Neural cell (in vitro differentiated cells): ENCODE measurements around the gene TAOK1. TPM values are rescaled to one million over a fixed set of nuclear protein-coding genes. Genes with fewer than 3 reads are reported as not detected.

Experiments used
- H2AFZ ChIP-seq: fragments of 200-600, 300-800 bp; sonication (generic), shearing (Covaris generic); 2 replicates; pipeline ENCODE4 v1.6.0; 2014; ENCODE audit warnings: low read depth, mild to moderate bottlenecking, antibody characterized with exemption, low read length, moderate library complexity
- H3F3A ChIP-seq: fragments of 200-600 bp; shearing (Covaris generic); 2 replicates; pipeline ENCODE4 v1.6.1; 2016; ENCODE audit warnings: mild to moderate bottlenecking, moderate library complexity, mixed read lengths, antibody characterized with exemption, low read length; ENCODE audit not compliant: insufficient read depth, poor library complexity, severe bottlenecking
- H3K27ac ChIP-seq: fragments of 200-600, 300-800 bp; sonication (generic), shearing (Covaris generic); 2 replicates; pipeline ENCODE4 v1.5.1; 2014; ENCODE audit warnings: mild to moderate bottlenecking, low read length, moderate library complexity
- H3K27me3 ChIP-seq: fragments of 300-800, 200-600 bp; sonication (generic), shearing (Covaris generic); 2 replicates; pipeline ENCODE4 v1.6.0; 2014; ENCODE audit warnings: mild to moderate bottlenecking, low read depth, low read length, moderate library complexity; ENCODE audit not compliant: insufficient read depth
- H3K36me3 ChIP-seq: fragments of 300-800, 200-600 bp; sonication (generic), shearing (Covaris generic); 2 replicates; pipeline ENCODE4 v1.5.1; 2014; ENCODE audit warnings: mild to moderate bottlenecking, antibody characterized with exemption, low read length, moderate library complexity; ENCODE audit not compliant: insufficient read depth
- H3K4me2 ChIP-seq: fragments of 300-800, 200-600 bp; sonication (generic), shearing (Covaris generic); 2 replicates; pipeline ENCODE4 v1.6.0; 2014; ENCODE audit warnings: mild to moderate bottlenecking, low read length
- H3K4me3 ChIP-seq: fragments of 300-800, 200-600 bp; sonication (generic), shearing (Covaris generic); 2 replicates; pipeline ENCODE4 v1.5.1; 2014; ENCODE audit warnings: mild to moderate bottlenecking, low read length, moderate library complexity
- H3K79me2 ChIP-seq: fragments of 200-600 bp; shearing (Covaris generic); replicated peaks from 2 replicates; pipeline ENCODE4 v1.6.0; 2014; ENCODE audit warnings: mild to moderate bottlenecking, low read length, moderate library complexity; ENCODE audit not compliant: insufficient read depth
- H3K9ac ChIP-seq: fragments of 300-800, 200-600 bp; sonication (generic), shearing (Covaris generic); 2 replicates; pipeline ENCODE4 v1.6.1; 2016; ENCODE audit warnings: mild to moderate bottlenecking, low read length, mixed read lengths
- H3K9me2 ChIP-seq: fragments of 200-600 bp; shearing (Covaris generic); 2 replicates; pipeline ENCODE4 v1.6.1; 2016; ENCODE audit warnings: mild to moderate bottlenecking, low read length, mixed read lengths; ENCODE audit not compliant: insufficient read depth
- H3K9me3 ChIP-seq: fragments of 200-600, 300-800 bp; sonication (generic), shearing (Covaris generic); 2 replicates; pipeline ENCODE4 v1.6.1; 2016; ENCODE audit warnings: mild to moderate bottlenecking, mixed run types, low read length, moderate library complexity, mixed read lengths
- H4K20me1 ChIP-seq: fragments of 200-600 bp; shearing (Covaris generic); 2 replicates; pipeline ENCODE4 v1.6.1; 2016; ENCODE audit warnings: mild to moderate bottlenecking, mixed run types; ENCODE audit not compliant: insufficient read depth
- CTCF ChIP-seq: fragments of 450-650 bp; IDR thresholded peaks from 2 replicates; pipeline ENCODE4 v1.5.1; 2014; ENCODE audit warnings: antibody characterized with exemption, mild to moderate bottlenecking, moderate library complexity; ENCODE audit not compliant: poor library complexity, severe bottlenecking
- EP300 ChIP-seq: fragments of 450-650 bp; conservative IDR thresholded peaks from 2 replicates; pipeline ENCODE4 v1.6.1; 2014; ENCODE audit warnings: antibody characterized with exemption, mild to moderate bottlenecking, moderate library complexity; ENCODE audit not compliant: poor library complexity, severe bottlenecking
- EZH2 ChIP-seq: fragments of 200-600, 300-800 bp; shearing (Covaris generic), sonication (generic); IDR thresholded peaks from 2 replicates; pipeline ENCODE4 v1.6.1; 2014; ENCODE audit warnings: antibody characterized with exemption, low read length, borderline replicate concordance, mild to moderate bottlenecking; ENCODE audit not compliant: insufficient read depth, poor library complexity, severe bottlenecking
- MXI1 ChIP-seq: fragments of 450-650 bp; conservative IDR thresholded peaks from 2 replicates; pipeline ENCODE4 v1.6.1; 2014; ENCODE audit warnings: antibody characterized with exemption, mild to moderate bottlenecking; ENCODE audit not compliant: poor library complexity, severe bottlenecking
- POLR2AphosphoS5 ChIP-seq: IDR thresholded peaks from 2 replicates; pipeline ENCODE4 v1.6.1; 2012
- RAD21 ChIP-seq: fragments of 450-650 bp; conservative IDR thresholded peaks from 2 replicates; pipeline ENCODE4 v1.6.1; 2014; ENCODE audit warnings: antibody characterized with exemption, mild to moderate bottlenecking, moderate library complexity
- REST ChIP-seq: IDR thresholded peaks from 2 replicates; pipeline ENCODE4 v1.6.1; 2012; ENCODE audit warnings: borderline replicate concordance
- SMC3 ChIP-seq: fragments of 450-650 bp; conservative IDR thresholded peaks from 2 replicates; pipeline ENCODE4 v1.6.1; 2014; ENCODE audit warnings: antibody characterized with exemption, mild to moderate bottlenecking, moderate library complexity; ENCODE audit not compliant: poor library complexity
- TAF1 ChIP-seq: IDR thresholded peaks from 2 replicates; pipeline ENCODE4 v1.6.1; 2012; ENCODE audit warnings: low read depth
- polyA plus RNA-seq: library from polyadenylated mRNA; depleted of rRNA; stranded (reverse); fragments of >200 nt; gene quantifications from 2 replicates; pipeline ENCODE4 v1.2.3, GENCODE V29; 2014

Gene TAOK1
- polyA plus RNA-seq, 1 donor from 2014 or later: 53.2 TPM

- H3K9ac ChIP-seq: no peak overlapping the region
- no peaks in the 10 kb centered on the region for H4K20me1 ChIP-seq
- no peak overlapping the region for H3K4me2 ChIP-seq
- H2AFZ ChIP-seq: no peak overlapping the region
- TF ChIP-seq TAF1 (no peak), EP300 (no peak), RAD21 (no peak), POLR2AphosphoS5 (no peak), REST (no peak), EZH2 (no peak), SMC3 (no peak), MXI1 (no peak)
- H3K36me3 ChIP-seq: no peaks in the 10 kb centered on the region
- H3F3A ChIP-seq: no peaks in the 10 kb centered on the region
- H3K79me2 ChIP-seq: no peaks in the 10 kb centered on the region
- no peaks in the 10 kb centered on the region for H3K9me3 ChIP-seq
- no peaks in the 10 kb centered on the region for H3K27me3 ChIP-seq
- H3K27ac ChIP-seq: no peak overlapping the region
- H3K4me3 ChIP-seq: no peak overlapping the region
- H3K9me2 ChIP-seq: no peaks in the 10 kb centered on the region
Observed at GRCh38 chr17:29518359-29518758, 128.2 kb downstream of the TAOK1 start.

GRCh38 chr17:29524692-29525091 lies 134.5 kb downstream of the TAOK1 start:
- no peak overlapping the region for H2AFZ ChIP-seq
- H3K27me3 ChIP-seq: no peaks in the 10 kb centered on the region
- no peaks in the 10 kb centered on the region for H3K9me3 ChIP-seq
- H3K79me2 ChIP-seq: no peaks in the 10 kb centered on the region
- no peaks in the 10 kb centered on the region for H3K36me3 ChIP-seq
- H3K4me2 ChIP-seq: peak overlapping the region; percentile 8
- no peaks in the 10 kb centered on the region for H4K20me1 ChIP-seq
- no peak overlapping the region for H3K4me3 ChIP-seq
- no peaks in the 10 kb centered on the region for H3F3A ChIP-seq
- H3K27ac ChIP-seq: peak overlapping the region; percentile 32
- H3K9ac ChIP-seq: no peak overlapping the region
- no peaks in the 10 kb centered on the region for H3K9me2 ChIP-seq
- TF ChIP-seq REST (no peak), EP300 (no peak), TAF1 (no peak), MXI1 (no peak), EZH2 (no peak), RAD21 (no peak), POLR2AphosphoS5 (no peak), SMC3 (no peak), CTCF (no peak)
